Measurements from ENCODE around the gene TAS2R43. TPM values are rescaled to one million over a fixed set of nuclear protein-coding genes. Genes with fewer than 3 reads are reported as not detected.
"Not testable (repeated sequence)": the region's sequence is repeated elsewhere in the genome, so short reads cannot be mapped to it uniquely, and the experiment has no call there.

Gene TAS2R43
- total RNA-seq, 4 donors from 2014 or later = 0.39 to 1.3 (median 0.87) TPM

DNA sequence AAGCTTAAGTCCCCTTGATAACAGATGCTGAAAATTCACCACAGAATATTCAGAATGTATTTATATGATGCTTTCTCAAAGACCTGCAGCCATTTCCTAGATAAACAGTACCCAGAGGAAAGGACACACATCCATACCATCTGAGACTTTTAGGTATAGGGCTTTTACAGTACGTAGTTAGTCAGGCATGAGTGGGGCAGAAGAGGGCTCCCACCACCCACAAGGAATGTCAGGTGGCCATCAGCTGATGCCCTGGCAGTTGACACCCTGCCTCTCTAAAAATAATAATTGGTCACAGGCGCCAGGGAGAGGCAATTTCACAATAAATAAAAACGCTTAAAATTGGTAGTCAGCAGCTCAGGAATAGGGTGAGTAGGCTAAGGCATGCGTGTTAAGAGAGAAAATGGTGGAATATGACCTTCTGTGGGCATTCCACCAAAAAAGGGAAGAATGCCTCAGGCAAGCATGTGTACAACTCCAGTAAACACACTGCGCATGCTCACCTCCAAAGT lies 22.2 kb downstream of the TAS2R43 start:
- no peaks in the 10 kb centered on the region for H3K9me3 ChIP-seq
- H3K4me1 ChIP-seq = peaks cover 0 to 8% (median 6%) of the 10 kb centered on the region in 4 donors
- H3K27me3 ChIP-seq = no peaks in the 10 kb centered on the region
- H3K27ac ChIP-seq (replicated peaks in 1 of 4) = no peak overlapping the region
- DNase-seq (ENCODE audit: extremely low spot score) = no peak
- WGBS = 87% methylated on average over 5 of the region's 5 CpGs
- no peak overlapping the region for H3K4me3 ChIP-seq
- intact Hi-C loops (cut with DNase I) = loop anchor here (5.0 kb wide), 1 partner anchor 53 kb away; no protein-coding TSS in a partner anchor
- no peaks in the 10 kb centered on the region for H3K36me3 ChIP-seq
- TF ChIP-seq, protein P1, sequence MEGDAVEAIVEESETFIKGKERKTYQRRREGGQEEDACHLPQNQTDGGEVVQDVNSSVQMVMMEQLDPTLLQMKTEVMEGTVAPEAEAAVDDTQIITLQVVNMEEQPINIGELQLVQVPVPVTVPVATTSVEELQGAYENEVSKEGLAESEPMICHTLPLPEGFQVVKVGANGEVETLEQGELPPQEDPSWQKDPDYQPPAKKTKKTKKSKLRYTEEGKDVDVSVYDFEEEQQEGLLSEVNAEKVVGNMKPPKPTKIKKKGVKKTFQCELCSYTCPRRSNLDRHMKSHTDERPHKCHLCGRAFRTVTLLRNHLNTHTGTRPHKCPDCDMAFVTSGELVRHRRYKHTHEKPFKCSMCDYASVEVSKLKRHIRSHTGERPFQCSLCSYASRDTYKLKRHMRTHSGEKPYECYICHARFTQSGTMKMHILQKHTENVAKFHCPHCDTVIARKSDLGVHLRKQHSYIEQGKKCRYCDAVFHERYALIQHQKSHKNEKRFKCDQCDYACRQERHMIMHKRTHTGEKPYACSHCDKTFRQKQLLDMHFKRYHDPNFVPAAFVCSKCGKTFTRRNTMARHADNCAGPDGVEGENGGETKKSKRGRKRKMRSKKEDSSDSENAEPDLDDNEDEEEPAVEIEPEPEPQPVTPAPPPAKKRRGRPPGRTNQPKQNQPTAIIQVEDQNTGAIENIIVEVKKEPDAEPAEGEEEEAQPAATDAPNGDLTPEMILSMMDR (IDR thresholded peaks at IDR 0.05) = no peak
- TF ChIP-seq EP300 (IDR thresholded peaks at IDR 0.05) (no peak), POLR2A (IDR thresholded peaks at IDR 0.05; ENCODE audit: low read depth) (no peak), POLR2AphosphoS5 (IDR thresholded peaks at IDR 0.05) (no peak)

DNA sequence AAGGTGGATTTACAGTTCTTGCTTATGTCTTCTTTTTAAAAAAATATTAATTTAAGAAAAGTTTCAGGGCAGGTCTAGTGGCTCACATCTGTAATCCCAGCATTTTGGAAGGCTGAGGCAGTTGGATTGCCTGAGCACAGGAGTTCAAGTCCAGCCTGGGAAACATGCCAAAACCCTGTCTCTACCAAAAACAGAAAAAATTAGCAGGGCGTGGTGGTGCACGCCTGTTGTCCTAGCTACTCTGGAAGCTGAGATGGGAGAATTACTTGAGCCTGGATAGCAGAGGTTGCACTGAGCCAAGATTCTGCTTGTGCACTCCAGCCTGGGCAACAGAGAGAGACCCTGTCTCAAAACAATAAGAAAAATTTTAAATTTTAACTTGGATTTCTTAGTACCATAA lies 24.6 kb downstream of the TAS2R43 start:
- no peak overlapping the region for H3K4me3 ChIP-seq
- no peak overlapping the region for H3K27ac ChIP-seq (replicated peaks in 1 of 4)
- no peaks in the 10 kb centered on the region for H3K36me3 ChIP-seq
- no peak for TF ChIP-seq EP300 (IDR thresholded peaks at IDR 0.05)
- TF ChIP-seq POLR2AphosphoS5 (IDR thresholded peaks at IDR 0.05) = no peak
- TF ChIP-seq, protein P1 (IDR thresholded peaks at IDR 0.05) = no peak
- TF ChIP-seq POLR2A (IDR thresholded peaks at IDR 0.05; ENCODE audit: low read depth) = no peak
- H3K9me3 ChIP-seq = no peaks in the 10 kb centered on the region
- peaks cover 0 to 8% (median 6%) of the 10 kb centered on the region in 4 donors for H3K4me1 ChIP-seq
- no peaks in the 10 kb centered on the region for H3K27me3 ChIP-seq
- DNase-seq (ENCODE audit: extremely low spot score) = no peak
- intact Hi-C loops (cut with DNase I) = no loop called here
- WGBS = 44% methylated on average over 2 of the region's 2 CpGs

DNA sequence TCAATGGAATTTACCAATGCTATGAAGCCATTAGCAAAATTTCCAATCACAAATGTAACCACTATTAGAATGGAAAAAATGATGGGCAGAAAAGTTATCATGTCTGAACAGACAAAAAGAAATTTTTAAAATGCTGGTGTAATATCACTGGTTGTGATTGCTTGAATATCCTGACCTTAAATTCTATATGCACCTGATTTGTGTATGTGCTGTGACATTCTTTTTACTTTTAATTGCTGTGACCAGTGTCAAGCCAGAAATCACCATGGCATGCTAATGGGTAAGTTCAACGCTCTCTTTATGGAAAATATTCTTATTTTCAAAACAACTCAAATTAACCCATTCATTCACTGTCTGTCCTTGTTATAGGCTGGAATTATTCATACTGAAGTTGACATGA lies 29.9 kb downstream of the TAS2R43 start, which contains the start of gene TAS2R46:
TAS2R46 (minus strand) TSS at position 101 of the 400 bp plus-strand sequence; CDS start at position 101, 0 bp downstream.
- DNase-seq (ENCODE audit: extremely low spot score); H3K36me3 ChIP-seq; H3K4me1 ChIP-seq; H3K4me3 ChIP-seq; H3K27ac ChIP-seq (replicated peaks in 1 of 4); H3K9me3 ChIP-seq; intact Hi-C loops (cut with DNase I); H3K27me3 ChIP-seq: not testable (repeated sequence)
- 96% methylated on average over 1 of the region's 1 CpG for WGBS

DNA sequence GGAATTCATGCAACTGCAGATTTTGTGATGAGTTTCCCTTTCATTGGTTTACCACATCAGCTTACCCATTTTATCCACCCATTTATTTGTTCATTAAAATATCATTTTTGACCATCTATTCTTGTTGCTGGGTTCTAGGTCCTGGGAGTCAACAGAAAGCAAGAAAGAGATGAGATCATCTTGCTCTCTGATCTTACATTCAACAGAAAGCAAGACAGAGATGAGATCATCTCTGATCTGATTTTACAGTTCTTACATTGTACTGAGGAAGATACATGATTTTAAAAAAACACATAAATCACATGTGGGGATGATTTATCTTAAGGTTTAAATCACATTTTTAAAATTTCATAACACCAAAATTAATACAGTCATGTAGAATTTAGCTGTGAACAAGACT lies 32.3 kb downstream of the TAS2R43 start:
- no peak overlapping the region for H3K4me3 ChIP-seq
- no peaks in the 10 kb centered on the region for H3K4me1 ChIP-seq
- no peaks in the 10 kb centered on the region for H3K9me3 ChIP-seq
- H3K27ac ChIP-seq (replicated peaks in 1 of 4) = no peak overlapping the region
- no peak for DNase-seq (ENCODE audit: extremely low spot score)
- TF ChIP-seq EP300 (IDR thresholded peaks at IDR 0.05) (no peak), POLR2AphosphoS5 (IDR thresholded peaks at IDR 0.05) (no peak), POLR2A (IDR thresholded peaks at IDR 0.05; ENCODE audit: low read depth) (no peak)
- TF ChIP-seq, protein P1 (IDR thresholded peaks at IDR 0.05) = no peak
- no peaks in the 10 kb centered on the region for H3K27me3 ChIP-seq
- no peaks in the 10 kb centered on the region for H3K36me3 ChIP-seq
- intact Hi-C loops (cut with DNase I) = no loop called here

DNA sequence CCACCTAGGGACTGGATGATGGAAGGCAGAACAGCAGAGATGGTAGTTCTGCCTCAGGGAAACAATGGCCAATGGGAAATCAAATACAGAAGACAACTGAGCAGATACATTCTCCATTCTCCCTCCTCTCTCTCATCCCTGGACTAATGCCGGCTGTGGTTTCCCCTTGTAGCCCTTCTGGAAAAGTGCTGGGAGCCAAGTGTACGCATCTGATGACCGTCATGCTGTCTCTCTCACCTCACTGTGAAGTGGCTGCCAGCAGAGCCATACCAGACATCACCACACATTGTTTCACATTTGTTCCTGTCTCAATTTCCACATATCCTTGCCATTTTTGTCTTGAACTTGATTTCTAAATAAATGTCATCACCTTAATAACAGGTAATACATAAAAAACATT lies 33.1 kb downstream of the TAS2R43 start:
- H3K27ac ChIP-seq (replicated peaks in 1 of 4) = no peak overlapping the region
- H3K4me3 ChIP-seq = no peak overlapping the region
- TF ChIP-seq POLR2AphosphoS5 (IDR thresholded peaks at IDR 0.05) = no peak
- TF ChIP-seq POLR2A (IDR thresholded peaks at IDR 0.05; ENCODE audit: low read depth) = no peak
- TF ChIP-seq, protein P1 (IDR thresholded peaks at IDR 0.05) = no peak
- TF ChIP-seq EP300 (IDR thresholded peaks at IDR 0.05) = no peak
- H3K27me3 ChIP-seq = no peaks in the 10 kb centered on the region
- intact Hi-C loops (cut with DNase I) = no loop called here
- DNase-seq (ENCODE audit: extremely low spot score) = no peak
- no peaks in the 10 kb centered on the region for H3K4me1 ChIP-seq
- H3K9me3 ChIP-seq = no peaks in the 10 kb centered on the region
- H3K36me3 ChIP-seq = no peaks in the 10 kb centered on the region
- WGBS = 98% methylated on average over 3 of the region's 3 CpGs
